IMR-90 (cell line): ENCODE results near the gene CALY. TPM values are rescaled to one million over a fixed set of nuclear protein-coding genes. Genes with fewer than 3 reads are reported as not detected.

Source experiments
- ATAC-seq: fragments of 200-7000 bp; cut with Tn5 transposase; 2 replicates; pipeline ENCODE4 v1.9.1; 2020; ENCODE audit warnings: low read depth, mild to moderate bottlenecking, moderate library complexity
- BruUV-seq: library from RNA; stranded (reverse); fragments of 400-500 nt; replicated peaks from 2 replicates; lab custom pipeline; 2021; lab: Mats Ljungman, UMichigan
- CTCF ChIA-PET: fragments of 300-600 bp; formaldehyde crosslinking; extraction: SDS; loops from one replicate; lab custom pipeline; 2021; ENCODE audit warnings: antibody characterized with exemption; lab: Yijun Ruan, JAX
- POLR2A ChIA-PET: fragments of 300-600 bp; sonication (Branson Sonifier 250); formaldehyde crosslinking; loops from one replicate; lab custom pipeline; 2022; ENCODE audit warnings: antibody characterized with exemption; ENCODE audit not compliant: unreplicated experiment; lab: Charles Lee
- DNase-seq: peaks from one replicate; pipeline ENCODE4 v3.0.0; 2013
- H2AFZ ChIP-seq: replicated peaks from 2 replicates; pipeline ENCODE3; 2013; ENCODE audit warnings: low read length, mild to moderate bottlenecking; ENCODE audit not compliant: poor library complexity
- H2AK5ac ChIP-seq: 2 replicates; pipeline ENCODE4 v1.6.1; 2013; ENCODE audit warnings: low read depth, low read length, inconsistent platforms
- H2AK9ac ChIP-seq: replicated peaks from 2 replicates; pipeline ENCODE3; 2013; ENCODE audit warnings: mild to moderate bottlenecking, low read depth, low read length, moderate library complexity; ENCODE audit not compliant: poor library complexity
- H2BK120ac ChIP-seq: 2 replicates; pipeline ENCODE4 v1.6.1; 2013; ENCODE audit warnings: low read depth, low read length, inconsistent platforms
- H2BK15ac ChIP-seq: 3 replicates; pipeline ENCODE4 v1.6.1; 2013; ENCODE audit warnings: low read depth, low read length, inconsistent platforms
- H2BK20ac ChIP-seq: 2 replicates; pipeline ENCODE4 v1.6.1; 2013; ENCODE audit warnings: low read depth, mild to moderate bottlenecking, inconsistent platforms, low read length, moderate library complexity
- H2BK5ac ChIP-seq: 2 replicates; pipeline ENCODE4 v1.6.1; 2013; ENCODE audit warnings: mild to moderate bottlenecking, low read depth, low read length, inconsistent platforms; ENCODE audit not compliant: poor library complexity, severe bottlenecking
- H3K14ac ChIP-seq: replicated peaks from 2 replicates; pipeline ENCODE4 v1.6.1; 2013; ENCODE audit warnings: low read depth, low read length, inconsistent platforms
- H3K18ac ChIP-seq: 2 replicates; pipeline ENCODE4 v1.6.1; 2013; ENCODE audit warnings: low read depth, low read length, control low read depth
- H3K23ac ChIP-seq: 2 replicates; pipeline ENCODE4 v1.6.1; 2013; ENCODE audit warnings: low read depth, low read length, inconsistent platforms
- H3K27ac ChIP-seq: 2 replicates; pipeline ENCODE4 v1.5.1; 2013; ENCODE audit warnings: mild to moderate bottlenecking, control low read depth, low read length; ENCODE audit not compliant: insufficient read depth
- H3K27me3 ChIP-seq: 2 replicates; pipeline ENCODE4 v1.6.1; 2013; ENCODE audit warnings: low read length; ENCODE audit not compliant: control insufficient read depth, insufficient read depth
- H3K36me3 ChIP-seq: 2 replicates; pipeline ENCODE4 v1.6.1; 2013; ENCODE audit warnings: low read length, mixed read lengths; ENCODE audit not compliant: control insufficient read depth, insufficient read depth
- H3K4ac ChIP-seq: 2 replicates; pipeline ENCODE4 v1.6.1; 2013; ENCODE audit warnings: low read depth, low read length, inconsistent platforms
- H3K4me1 ChIP-seq: 2 replicates; pipeline ENCODE4 v1.6.1; 2013; ENCODE audit warnings: low read length, mixed read lengths; ENCODE audit not compliant: control insufficient read depth, insufficient read depth
- H3K4me2 ChIP-seq: 2 replicates; pipeline ENCODE4 v1.6.1; 2013; ENCODE audit warnings: low read depth, mild to moderate bottlenecking, control low read depth, low read length, moderate library complexity
- H3K4me3 ChIP-seq: 2 replicates; pipeline ENCODE4 v1.5.1; 2013; ENCODE audit warnings: low read depth, mild to moderate bottlenecking, control low read depth, low read length, moderate library complexity; ENCODE audit not compliant: insufficient read depth
- H3K56ac ChIP-seq: 2 replicates; pipeline ENCODE4 v1.6.1; 2013; ENCODE audit warnings: low read length, inconsistent platforms; ENCODE audit not compliant: insufficient read depth; ENCODE audit errors: extremely low read depth
- H3K79me1 ChIP-seq, 2 experiments: 2 replicates each; pipeline ENCODE4 v1.6.1; 2013; ENCODE audit warnings: low read length in 2 of 2, inconsistent platforms in 1 of 2, low read depth in 1 of 2
- H3K9ac ChIP-seq: 2 replicates; pipeline ENCODE4 v1.6.1; 2013; ENCODE audit warnings: low read depth, low read length, control low read depth
- H3K9me1 ChIP-seq: 2 replicates; pipeline ENCODE4 v1.6.1; 2013; ENCODE audit warnings: low read length, inconsistent platforms; ENCODE audit not compliant: insufficient read depth
- H3K9me3 ChIP-seq: 2 replicates; pipeline ENCODE4 v1.6.1; 2013; ENCODE audit warnings: low read length; ENCODE audit not compliant: control insufficient read depth, insufficient read depth
- H4K20me1 ChIP-seq: 2 replicates; pipeline ENCODE4 v1.6.1; 2013; ENCODE audit warnings: low read length, inconsistent platforms; ENCODE audit not compliant: insufficient read depth
- H4K5ac ChIP-seq: 2 replicates; pipeline ENCODE4 v1.6.1; 2013; ENCODE audit warnings: mild to moderate bottlenecking, low read depth, low read length, control low read depth
- H4K8ac ChIP-seq, 2 experiments: 2 replicates each; pipeline ENCODE4 v1.6.1; 2013; ENCODE audit warnings: low read depth in 2 of 2, low read length in 2 of 2, control low read depth in 1 of 2, inconsistent platforms in 1 of 2
- H4K91ac ChIP-seq: 2 replicates; pipeline ENCODE4 v1.6.1; 2013; ENCODE audit warnings: low read depth, low read length, inconsistent platforms; ENCODE audit not compliant: insufficient read depth
- BHLHE40 ChIP-seq: fragments of 150-350 bp; IDR thresholded peaks from 2 replicates; pipeline ENCODE4 v1.6.1; 2016; ENCODE audit warnings: mild to moderate bottlenecking, low read depth, low read length
- CEBPB ChIP-seq: IDR thresholded peaks from 2 replicates; pipeline ENCODE4 v1.6.1; 2012; ENCODE audit warnings: low read depth, low read length, improper control_type of control experiment
- CHD1 ChIP-seq: IDR thresholded peaks from 2 replicates; pipeline ENCODE4 v1.6.1; 2012; ENCODE audit warnings: low read depth, low read length, improper control_type of control experiment
- MXI1 ChIP-seq: IDR thresholded peaks from 2 replicates; pipeline ENCODE4 v1.6.1; 2012; ENCODE audit warnings: low read depth, mild to moderate bottlenecking, low read length, moderate library complexity, borderline replicate concordance
- NFE2L2 ChIP-seq: fragments of 150-350 bp; IDR thresholded peaks from 2 replicates; pipeline ENCODE4 v1.6.1; 2016; ENCODE audit warnings: low read depth, mild to moderate bottlenecking, low read length
- RAD21 ChIP-seq: IDR thresholded peaks from 2 replicates; pipeline ENCODE4 v1.6.1; 2012; ENCODE audit warnings: low read length, improper control_type of control experiment
- RCOR1 ChIP-seq: IDR thresholded peaks from 2 replicates; pipeline ENCODE4 v1.6.1; 2012; ENCODE audit warnings: mild to moderate bottlenecking, low read length, improper control_type of control experiment; ENCODE audit not compliant: insufficient replicate concordance
- USF2 ChIP-seq: fragments of 150-350 bp; IDR thresholded peaks from 2 replicates; pipeline ENCODE4 v1.6.1; 2017; ENCODE audit warnings: mild to moderate bottlenecking, antibody characterized with exemption, low read length, low read depth
- WGBS, 2 experiments: methylation state at CpG; one replicate each; pipeline versions ENCODE4 v1.1.5 to v1.1.7; 2013; ENCODE audit warnings: missing lambda C conversion rate in 2 of 2; ENCODE audit not compliant: insufficient read length in 1 of 2; ENCODE audit errors: extremely low coverage in 2 of 2; 5-methylcytosine and 5-hydroxymethylcytosine counted together
- dilution Hi-C: fragments of 300-500 bp; cut with HindIII; formaldehyde crosslinking; loops from one replicate; pipeline ENCODE4 v1.14.3; 2018; ENCODE audit warnings: low sequenced_read_pairs; ENCODE audit not compliant: unreplicated experiment
- in situ Hi-C: fragments of 300-500 bp; cut with MboI; formaldehyde crosslinking; loops from 3 replicates; pipeline ENCODE4 v1.14.3; 2019; ENCODE audit warnings: low sequenced_read_pairs, inconsistent platforms, mixed read lengths
- intact Hi-C: fragments of 100-400 bp; cut with micrococcal nuclease; formaldehyde crosslinking; loops from 2 replicates; pipeline ENCODE4 v1.10.0; 2022
- polyA plus RNA-seq, 3 experiments: library from polyadenylated mRNA; depleted of rRNA; stranded (reverse); fragments of >200 nt; gene quantifications; 2 replicates each; pipeline ENCODE4 v1.2.3, GENCODE V29; 2012; ENCODE audit warnings: low replicate concordance in 1 of 3
- total RNA-seq: library from RNA; depleted of rRNA; stranded (reverse); fragments of >200 nt; gene quantifications from 2 replicates; pipeline ENCODE4 v1.2.3, GENCODE V29; 2012
- TF ChIP-seq, protein P1 (sequence below): conservative IDR thresholded peaks from 2 replicates; pipeline ENCODE4 v1.5.1; 2012; ENCODE audit warnings: mild to moderate bottlenecking, low read depth, low read length, improper control_type of control experiment

CALY gene
- total and polyA plus RNA-seq, 2 of the 4 experiments (the other 2 are of a cell fraction) = 0.34 TPM; not detected in 1

DNA sequence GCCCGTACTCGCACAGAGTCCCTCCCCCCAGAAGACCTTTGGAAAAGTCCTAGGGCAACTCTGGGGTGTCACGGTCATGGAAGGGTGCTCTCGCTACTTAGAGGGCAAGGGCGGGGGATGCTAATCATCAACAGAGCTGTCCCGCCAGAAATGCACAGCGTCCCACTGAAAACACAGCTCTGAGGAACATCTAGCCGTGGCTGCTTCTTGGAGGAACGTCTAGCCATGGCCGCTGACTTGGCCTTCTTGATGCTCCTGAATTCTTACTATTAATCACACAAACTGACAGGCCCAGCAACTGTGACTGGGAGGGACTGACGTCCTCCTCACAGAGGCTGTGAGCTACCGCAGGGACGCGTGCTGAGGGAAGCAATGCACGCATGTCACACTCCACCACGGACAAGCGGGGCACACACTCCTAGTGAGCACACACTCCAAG is 29.7 kb downstream of the CALY start:
- peak overlapping the region; percentile 100; the same call in 1 of the 2 replicates for H3K4me2 ChIP-seq
- no peak overlapping the region for H2BK5ac ChIP-seq
- no peak overlapping the region for H3K14ac ChIP-seq
- H3K9me3 ChIP-seq = no peaks in the 10 kb centered on the region
- H2AK5ac ChIP-seq = no peak overlapping the region
- 80% methylated on average over 7 of the region's 17 CpGs; no CpG with 5 or more reads in 1 of the 2 experiments for WGBS, 2 experiments
- TF ChIP-seq MXI1 (no peak), RCOR1 (no peak), USF2 (no peak), NFE2L2 (no peak), CHD1 (no peak), RAD21 (no peak), CEBPB (no peak), BHLHE40 (no peak)
- TF ChIP-seq, protein P1, sequence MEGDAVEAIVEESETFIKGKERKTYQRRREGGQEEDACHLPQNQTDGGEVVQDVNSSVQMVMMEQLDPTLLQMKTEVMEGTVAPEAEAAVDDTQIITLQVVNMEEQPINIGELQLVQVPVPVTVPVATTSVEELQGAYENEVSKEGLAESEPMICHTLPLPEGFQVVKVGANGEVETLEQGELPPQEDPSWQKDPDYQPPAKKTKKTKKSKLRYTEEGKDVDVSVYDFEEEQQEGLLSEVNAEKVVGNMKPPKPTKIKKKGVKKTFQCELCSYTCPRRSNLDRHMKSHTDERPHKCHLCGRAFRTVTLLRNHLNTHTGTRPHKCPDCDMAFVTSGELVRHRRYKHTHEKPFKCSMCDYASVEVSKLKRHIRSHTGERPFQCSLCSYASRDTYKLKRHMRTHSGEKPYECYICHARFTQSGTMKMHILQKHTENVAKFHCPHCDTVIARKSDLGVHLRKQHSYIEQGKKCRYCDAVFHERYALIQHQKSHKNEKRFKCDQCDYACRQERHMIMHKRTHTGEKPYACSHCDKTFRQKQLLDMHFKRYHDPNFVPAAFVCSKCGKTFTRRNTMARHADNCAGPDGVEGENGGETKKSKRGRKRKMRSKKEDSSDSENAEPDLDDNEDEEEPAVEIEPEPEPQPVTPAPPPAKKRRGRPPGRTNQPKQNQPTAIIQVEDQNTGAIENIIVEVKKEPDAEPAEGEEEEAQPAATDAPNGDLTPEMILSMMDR = no peak
- H4K20me1 ChIP-seq = peaks cover 56% of the 10 kb centered on the region
- no peak overlapping the region for H3K18ac ChIP-seq
- H3K27ac ChIP-seq = no peak overlapping the region
- no peaks in the 10 kb centered on the region for H3K27me3 ChIP-seq
- H2BK15ac ChIP-seq = no peak overlapping the region
- H2BK120ac ChIP-seq = no peak overlapping the region
- H2AK9ac ChIP-seq = no peak overlapping the region
- no peak overlapping the region for H2BK20ac ChIP-seq
- H3K79me1 ChIP-seq = peaks cover 14 to 62% of the 10 kb centered on the region in 2 experiments
- in situ Hi-C loops = no loop called here
- peaks cover 8% of the 10 kb centered on the region for H3K4me1 ChIP-seq
- H3K9me1 ChIP-seq = peaks cover 14% of the 10 kb centered on the region; the same call in 1 of the 2 replicates
- H3K9ac ChIP-seq = no peak overlapping the region
- no peak overlapping the region for H3K56ac ChIP-seq
- no peak overlapping the region for H4K5ac ChIP-seq
- DNase-seq (no peak), ATAC-seq (no peak)
- no peak overlapping the region for H3K4ac ChIP-seq
- no peak overlapping the region for H3K4me3 ChIP-seq
- intact Hi-C loops = loop anchor here (5.0 kb wide), 2 partner anchors 45 to 160 kb away; no protein-coding TSS in a partner anchor
- no peak overlapping the region for H4K91ac ChIP-seq
- dilution Hi-C loops = no loop called here
- POLR2A ChIA-PET = no interaction called here
- H4K8ac ChIP-seq = no peak overlapping the region
- peaks cover 13% of the 10 kb centered on the region; the same call in 1 of the 2 replicates for H3K36me3 ChIP-seq
- no TSS peak for BruUV-seq
- peak overlapping the region; percentile 43 for H2AFZ ChIP-seq
- CTCF ChIA-PET = interaction anchor here (1.0 kb wide), 1 partner anchor 28 kb away, joined by 3 read pairs; no protein-coding TSS in a partner anchor
- no peak overlapping the region for H3K23ac ChIP-seq
